Calu3 (cell line): ENCODE results near the gene FILIP1L. TPM values are rescaled to one million over a fixed set of nuclear protein-coding genes. Genes with fewer than 3 reads are reported as not detected.

Experiments
- BruUV-seq: library from RNA; stranded (reverse); fragments of 400-500 nt; replicated peaks from 2 replicates; lab custom pipeline; 2021; lab: Mats Ljungman, UMichigan
- CTCF ChIA-PET: fragments of 300-600 bp; sonication (Branson Sonifier 250); formaldehyde crosslinking; loops from one replicate; lab custom pipeline; 2022; ENCODE audit warnings: antibody characterized with exemption; lab: Charles Lee
- DNase-seq: peaks from one replicate; pipeline ENCODE4 v3.0.0; 2022
- H3K27ac Mint-ChIP-seq: one replicate; pipeline ENCODE4 v1.8.0; 2022; ENCODE audit warnings: mixed read lengths; ENCODE audit not compliant: unreplicated experiment
- H3K27me3 Mint-ChIP-seq: one replicate; pipeline ENCODE4 v1.8.0; 2022; ENCODE audit warnings: mixed read lengths; ENCODE audit not compliant: unreplicated experiment
- H3K36me3 Mint-ChIP-seq: one replicate; pipeline ENCODE4 v1.8.0; 2022; ENCODE audit warnings: mild to moderate bottlenecking, moderate library complexity, mixed read lengths; ENCODE audit not compliant: insufficient read depth, unreplicated experiment
- H3K4me1 Mint-ChIP-seq: one replicate; pipeline ENCODE4 v1.8.0; 2022; ENCODE audit warnings: mild to moderate bottlenecking, low read depth, mixed read lengths; ENCODE audit not compliant: unreplicated experiment
- H3K4me3 Mint-ChIP-seq: one replicate; pipeline ENCODE4 v1.8.0; 2022; ENCODE audit warnings: mild to moderate bottlenecking, low read depth, moderate library complexity, mixed read lengths; ENCODE audit not compliant: unreplicated experiment
- H3K9me3 Mint-ChIP-seq: one replicate; pipeline ENCODE4 v1.8.0; 2022; ENCODE audit warnings: low read depth, mixed read lengths; ENCODE audit not compliant: unreplicated experiment
- CTCF ChIP-seq: fragments of 200-600 bp; IDR thresholded peaks from one replicate; pipeline ENCODE4 v1.8.0; 2022; ENCODE audit warnings: antibody characterized with exemption; ENCODE audit not compliant: unreplicated experiment
- intact Hi-C: fragments of 100-400 bp; cut with micrococcal nuclease; formaldehyde crosslinking; loops from one replicate; pipeline ENCODE4 v1.10.0; 2022; ENCODE audit not compliant: unreplicated experiment
- total RNA-seq: library from RNA; stranded (reverse); gene quantifications from 2 replicates; pipeline ENCODE4 v1.2.3, GENCODE V29; 2022

Gene FILIP1L
- total RNA-seq, 1 experiment from 2014 or later: 5.2 TPM

- CTCF ChIA-PET: interaction anchor here (0.8 kb wide), 2 partner anchors 12 to 26 kb away, joined by 3 to 4 read pairs; no protein-coding TSS in a partner anchor
Measured at GRCh38 chr3:99971761-99972160, 142.5 kb downstream of the FILIP1L start.

GRCh38 chr3:99970198-99970597, 144.1 kb downstream of the FILIP1L start:
- no peak for TF ChIP-seq CTCF
- BruUV-seq: no TSS peak
- H3K27ac Mint-ChIP-seq: no peak overlapping the region
- intact Hi-C loops: no loop called here
- peaks cover 6% of the 10 kb centered on the region for H3K4me1 Mint-ChIP-seq
- H3K27me3 Mint-ChIP-seq: no peaks in the 10 kb centered on the region
- H3K9me3 Mint-ChIP-seq: no peaks in the 10 kb centered on the region
- peaks cover 5% of the 10 kb centered on the region for H3K36me3 Mint-ChIP-seq
- CTCF ChIA-PET: no interaction called here
- no peak overlapping the region for H3K4me3 Mint-ChIP-seq
- DNase-seq: no peak

More at GRCh38 chr3:99971761-99972160, 142.5 kb downstream of the FILIP1L start:
- intact Hi-C loops: no loop called here
- Mint-ChIP-seq H3K27me3 (no peaks in the 10 kb centered on the region), H3K9me3 (no peaks in the 10 kb centered on the region), H3K4me3 (no peak overlapping the region), H3K36me3 (peaks cover 6% of the 10 kb centered on the region), H3K4me1 (peaks cover 10% of the 10 kb centered on the region), H3K27ac (no peak overlapping the region)
- TF ChIP-seq CTCF: no peak
- no peak for DNase-seq
- BruUV-seq: no TSS peak

- intact Hi-C loops: no loop called here
- no peak for TF ChIP-seq CTCF
- H3K27ac Mint-ChIP-seq: no peak overlapping the region
- H3K4me1 Mint-ChIP-seq: no peaks in the 10 kb centered on the region
- no peak for DNase-seq
- H3K27me3 Mint-ChIP-seq: no peaks in the 10 kb centered on the region
- H3K4me3 Mint-ChIP-seq: no peak overlapping the region
- CTCF ChIA-PET: no interaction called here
- no peaks in the 10 kb centered on the region for H3K36me3 Mint-ChIP-seq
- no TSS peak for BruUV-seq
- no peaks in the 10 kb centered on the region for H3K9me3 Mint-ChIP-seq
Measured at GRCh38 chr3:99969136-99969535, 145.2 kb downstream of the FILIP1L start.

- TF ChIP-seq CTCF: no peak
- intact Hi-C loops: no loop called here
- CTCF ChIA-PET: no interaction called here
- BruUV-seq: no TSS peak
- H3K4me1 Mint-ChIP-seq: no peaks in the 10 kb centered on the region
- H3K36me3 Mint-ChIP-seq: no peaks in the 10 kb centered on the region
- no peak overlapping the region for H3K27ac Mint-ChIP-seq
- H3K27me3 Mint-ChIP-seq: no peaks in the 10 kb centered on the region
- DNase-seq: no peak
- no peaks in the 10 kb centered on the region for H3K9me3 Mint-ChIP-seq
- no peak overlapping the region for H3K4me3 Mint-ChIP-seq
Measured at GRCh38 chr3:99967796-99968195, 146.5 kb downstream of the FILIP1L start.
